Panc1 (cell line): ENCODE measurements around the gene DYDC1.

Experiments used
- POLR2AphosphoS5 ChIP-seq: IDR thresholded peaks from 2 replicates; pipeline ENCODE4 v1.6.1; 2012; ENCODE audit warnings: mild to moderate bottlenecking, low read depth, low read length, moderate library complexity
- SIN3A ChIP-seq: IDR thresholded peaks from 2 replicates; pipeline ENCODE4 v1.6.1; 2012; ENCODE audit warnings: low read depth, mild to moderate bottlenecking, low read length, moderate library complexity, borderline replicate concordance; ENCODE audit not compliant: insufficient read depth
- TF ChIP-seq, protein P1 (sequence below): fragments of 450-650 bp; IDR thresholded peaks from 2 replicates; pipeline ENCODE4 v1.5.1; 2017; ENCODE audit warnings: mild to moderate bottlenecking
- TF ChIP-seq, protein P2 (sequence below), 2 experiments: IDR thresholded peaks; 2 replicates each; pipeline ENCODE4 v1.6.1; 2011 to 2012; ENCODE audit warnings: low read depth in 2 of 2, control low read depth in 1 of 2, low read length in 1 of 2, mild to moderate bottlenecking in 1 of 2, moderate library complexity in 1 of 2; ENCODE audit not compliant: insufficient read depth in 1 of 2

DNA sequence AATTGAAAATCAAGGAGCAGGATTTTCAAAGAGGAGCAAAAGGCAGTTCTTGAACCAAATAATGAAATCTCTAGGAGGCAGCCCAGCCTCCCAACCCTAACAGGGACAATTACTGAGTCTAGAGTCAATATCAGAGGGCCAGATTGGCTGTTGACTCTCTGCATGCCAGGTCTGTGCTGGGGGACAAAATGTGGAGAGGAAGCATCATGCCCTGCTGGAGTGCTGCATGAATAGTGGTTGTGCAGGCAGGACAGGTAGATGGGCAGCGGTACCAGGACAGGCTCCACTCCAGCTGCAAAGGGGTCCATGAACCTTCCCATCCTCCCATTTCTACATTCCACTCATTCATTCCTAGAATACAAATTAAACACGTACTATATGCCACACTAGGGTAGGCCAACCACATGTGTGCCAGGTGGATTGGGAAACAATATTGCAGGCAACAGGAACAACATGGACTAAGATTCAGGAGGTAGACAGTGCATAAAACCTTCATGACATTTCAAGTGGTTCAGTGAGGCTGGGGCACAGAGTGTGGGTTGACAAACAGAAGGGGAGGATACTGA lies 36.7 kb downstream of the DYDC1 start:
- TF ChIP-seq, protein P1, sequence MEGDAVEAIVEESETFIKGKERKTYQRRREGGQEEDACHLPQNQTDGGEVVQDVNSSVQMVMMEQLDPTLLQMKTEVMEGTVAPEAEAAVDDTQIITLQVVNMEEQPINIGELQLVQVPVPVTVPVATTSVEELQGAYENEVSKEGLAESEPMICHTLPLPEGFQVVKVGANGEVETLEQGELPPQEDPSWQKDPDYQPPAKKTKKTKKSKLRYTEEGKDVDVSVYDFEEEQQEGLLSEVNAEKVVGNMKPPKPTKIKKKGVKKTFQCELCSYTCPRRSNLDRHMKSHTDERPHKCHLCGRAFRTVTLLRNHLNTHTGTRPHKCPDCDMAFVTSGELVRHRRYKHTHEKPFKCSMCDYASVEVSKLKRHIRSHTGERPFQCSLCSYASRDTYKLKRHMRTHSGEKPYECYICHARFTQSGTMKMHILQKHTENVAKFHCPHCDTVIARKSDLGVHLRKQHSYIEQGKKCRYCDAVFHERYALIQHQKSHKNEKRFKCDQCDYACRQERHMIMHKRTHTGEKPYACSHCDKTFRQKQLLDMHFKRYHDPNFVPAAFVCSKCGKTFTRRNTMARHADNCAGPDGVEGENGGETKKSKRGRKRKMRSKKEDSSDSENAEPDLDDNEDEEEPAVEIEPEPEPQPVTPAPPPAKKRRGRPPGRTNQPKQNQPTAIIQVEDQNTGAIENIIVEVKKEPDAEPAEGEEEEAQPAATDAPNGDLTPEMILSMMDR = no peak
- TF ChIP-seq, protein P2, sequence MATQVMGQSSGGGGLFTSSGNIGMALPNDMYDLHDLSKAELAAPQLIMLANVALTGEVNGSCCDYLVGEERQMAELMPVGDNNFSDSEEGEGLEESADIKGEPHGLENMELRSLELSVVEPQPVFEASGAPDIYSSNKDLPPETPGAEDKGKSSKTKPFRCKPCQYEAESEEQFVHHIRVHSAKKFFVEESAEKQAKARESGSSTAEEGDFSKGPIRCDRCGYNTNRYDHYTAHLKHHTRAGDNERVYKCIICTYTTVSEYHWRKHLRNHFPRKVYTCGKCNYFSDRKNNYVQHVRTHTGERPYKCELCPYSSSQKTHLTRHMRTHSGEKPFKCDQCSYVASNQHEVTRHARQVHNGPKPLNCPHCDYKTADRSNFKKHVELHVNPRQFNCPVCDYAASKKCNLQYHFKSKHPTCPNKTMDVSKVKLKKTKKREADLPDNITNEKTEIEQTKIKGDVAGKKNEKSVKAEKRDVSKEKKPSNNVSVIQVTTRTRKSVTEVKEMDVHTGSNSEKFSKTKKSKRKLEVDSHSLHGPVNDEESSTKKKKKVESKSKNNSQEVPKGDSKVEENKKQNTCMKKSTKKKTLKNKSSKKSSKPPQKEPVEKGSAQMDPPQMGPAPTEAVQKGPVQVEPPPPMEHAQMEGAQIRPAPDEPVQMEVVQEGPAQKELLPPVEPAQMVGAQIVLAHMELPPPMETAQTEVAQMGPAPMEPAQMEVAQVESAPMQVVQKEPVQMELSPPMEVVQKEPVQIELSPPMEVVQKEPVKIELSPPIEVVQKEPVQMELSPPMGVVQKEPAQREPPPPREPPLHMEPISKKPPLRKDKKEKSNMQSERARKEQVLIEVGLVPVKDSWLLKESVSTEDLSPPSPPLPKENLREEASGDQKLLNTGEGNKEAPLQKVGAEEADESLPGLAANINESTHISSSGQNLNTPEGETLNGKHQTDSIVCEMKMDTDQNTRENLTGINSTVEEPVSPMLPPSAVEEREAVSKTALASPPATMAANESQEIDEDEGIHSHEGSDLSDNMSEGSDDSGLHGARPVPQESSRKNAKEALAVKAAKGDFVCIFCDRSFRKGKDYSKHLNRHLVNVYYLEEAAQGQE (IDR thresholded peaks at IDR 0.05; ENCODE audit: insufficient read depth in 1 of 2, low read depth in 2 of 2, low read length in 1 of 2) = no peak
- TF ChIP-seq SIN3A = no peak
- TF ChIP-seq POLR2AphosphoS5 = no peak
